ENCODE results near the gene SCFD2. TPM values are rescaled to one million over a fixed set of nuclear protein-coding genes. Genes with fewer than 3 reads are reported as not detected.
"Not testable (repeated sequence)": the region's sequence is repeated elsewhere in the genome, so short reads cannot be mapped to it uniquely, and the experiment has no call there.

The SCFD2 gene
- total RNA-seq, 4 donors from 2014 or later: 14.3 to 37.8 (median 27.7) TPM

DNA sequence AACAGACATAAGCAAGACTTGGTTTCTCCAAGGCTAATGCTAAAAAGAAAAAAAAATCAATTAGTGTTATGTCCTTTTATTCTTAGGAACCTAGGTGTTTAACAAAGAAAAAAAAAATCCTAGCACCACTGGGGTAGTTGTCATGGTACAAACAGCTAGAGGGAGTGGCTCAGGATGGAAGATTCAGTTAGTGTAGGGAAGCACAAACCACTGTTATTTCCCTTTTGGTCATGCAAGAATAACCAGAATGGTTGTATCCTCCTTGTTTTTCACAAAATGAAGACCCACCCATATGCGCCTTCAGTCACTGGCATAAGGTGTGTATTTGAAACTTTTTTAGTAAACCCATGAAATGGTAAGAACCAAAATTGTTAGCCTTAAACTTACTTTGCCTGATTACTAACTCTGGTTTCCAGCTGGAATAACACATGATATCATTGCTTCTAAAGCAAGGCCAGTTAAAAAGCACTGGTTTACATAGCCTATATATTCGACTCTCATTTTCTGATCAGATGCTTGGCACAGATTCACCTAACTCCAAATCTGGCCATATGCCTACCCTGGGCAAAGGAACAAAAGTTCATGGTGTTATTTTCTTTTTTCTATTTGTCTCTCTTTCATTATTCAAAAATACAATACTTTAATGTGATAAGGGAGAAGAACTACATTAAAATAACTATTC lies 132.6 kb downstream of the SCFD2 start:
- TF ChIP-seq, protein P1, sequence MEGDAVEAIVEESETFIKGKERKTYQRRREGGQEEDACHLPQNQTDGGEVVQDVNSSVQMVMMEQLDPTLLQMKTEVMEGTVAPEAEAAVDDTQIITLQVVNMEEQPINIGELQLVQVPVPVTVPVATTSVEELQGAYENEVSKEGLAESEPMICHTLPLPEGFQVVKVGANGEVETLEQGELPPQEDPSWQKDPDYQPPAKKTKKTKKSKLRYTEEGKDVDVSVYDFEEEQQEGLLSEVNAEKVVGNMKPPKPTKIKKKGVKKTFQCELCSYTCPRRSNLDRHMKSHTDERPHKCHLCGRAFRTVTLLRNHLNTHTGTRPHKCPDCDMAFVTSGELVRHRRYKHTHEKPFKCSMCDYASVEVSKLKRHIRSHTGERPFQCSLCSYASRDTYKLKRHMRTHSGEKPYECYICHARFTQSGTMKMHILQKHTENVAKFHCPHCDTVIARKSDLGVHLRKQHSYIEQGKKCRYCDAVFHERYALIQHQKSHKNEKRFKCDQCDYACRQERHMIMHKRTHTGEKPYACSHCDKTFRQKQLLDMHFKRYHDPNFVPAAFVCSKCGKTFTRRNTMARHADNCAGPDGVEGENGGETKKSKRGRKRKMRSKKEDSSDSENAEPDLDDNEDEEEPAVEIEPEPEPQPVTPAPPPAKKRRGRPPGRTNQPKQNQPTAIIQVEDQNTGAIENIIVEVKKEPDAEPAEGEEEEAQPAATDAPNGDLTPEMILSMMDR (IDR thresholded peaks at IDR 0.05): no peak
- no peak for TF ChIP-seq POLR2A (IDR thresholded peaks at IDR 0.05)
- Histone ChIP-seq H3K27ac (no peak overlapping the region), H3K9me3 (no peaks in the 10 kb centered on the region), H3K27me3 (no peaks in the 10 kb centered on the region), H3K36me3 (no peaks in the 10 kb centered on the region), H3K4me1 (no peaks in the 10 kb centered on the region), H3K4me3 (no peak overlapping the region)
- intact Hi-C loops (cut with DNase I): no loop called here
- 62 to 64% methylated on average over 2 of the region's 2 CpGs for WGBS, 2 donors
- no peak for DNase-seq

DNA sequence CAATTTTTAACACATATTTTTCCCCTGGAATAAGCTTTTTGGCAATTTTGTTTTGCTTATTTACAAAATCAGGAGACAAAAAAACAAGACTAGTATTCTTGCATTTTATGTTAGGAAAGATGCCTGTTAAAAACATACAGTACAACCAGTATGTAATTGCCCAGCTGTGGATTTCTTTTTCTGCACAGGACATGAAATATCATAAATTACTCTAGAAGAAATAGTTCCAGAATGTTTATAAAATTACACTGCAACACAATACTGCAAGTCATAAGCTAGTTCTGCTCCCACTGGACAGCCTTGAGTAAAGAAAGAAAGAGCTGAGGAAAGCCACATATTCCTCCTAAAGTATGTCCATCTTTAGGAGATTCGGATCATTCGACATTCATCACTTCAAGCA lies 133.5 kb downstream of the SCFD2 start:
- Histone ChIP-seq H3K4me1 (no peaks in the 10 kb centered on the region), H3K27me3 (no peaks in the 10 kb centered on the region), H3K4me3 (no peak overlapping the region), H3K36me3 (no peaks in the 10 kb centered on the region), H3K27ac (no peak overlapping the region), H3K9me3 (no peaks in the 10 kb centered on the region)
- intact Hi-C loops (cut with DNase I): no loop called here
- 83 to 95% methylated on average over 2 of the region's 2 CpGs for WGBS, 2 donors
- DNase-seq: no peak
- no peak for TF ChIP-seq POLR2A (IDR thresholded peaks at IDR 0.05)
- TF ChIP-seq, protein P1 (IDR thresholded peaks at IDR 0.05): no peak

DNA sequence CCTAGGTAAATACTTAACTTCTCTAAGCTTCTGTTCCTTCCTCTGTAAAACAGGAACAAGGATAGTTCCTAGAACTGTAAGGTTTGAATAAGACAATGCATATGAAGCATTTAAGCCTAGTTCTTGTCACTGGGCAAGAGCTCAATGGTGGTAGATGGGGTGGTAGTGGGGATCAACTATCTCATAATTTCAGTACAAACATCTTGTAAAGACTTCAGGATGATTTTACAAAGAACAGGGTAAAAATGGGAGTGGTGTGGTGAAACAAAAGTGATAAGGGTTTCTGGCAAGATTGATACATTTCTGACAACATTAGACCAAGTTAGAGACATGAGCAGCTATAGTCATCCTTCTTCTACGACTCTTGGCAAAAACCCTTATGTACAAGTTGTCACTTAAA lies 137.8 kb downstream of the SCFD2 start:
- TF ChIP-seq POLR2A (IDR thresholded peaks at IDR 0.05): no peak
- TF ChIP-seq, protein P1 (IDR thresholded peaks at IDR 0.05): no peak

DNA sequence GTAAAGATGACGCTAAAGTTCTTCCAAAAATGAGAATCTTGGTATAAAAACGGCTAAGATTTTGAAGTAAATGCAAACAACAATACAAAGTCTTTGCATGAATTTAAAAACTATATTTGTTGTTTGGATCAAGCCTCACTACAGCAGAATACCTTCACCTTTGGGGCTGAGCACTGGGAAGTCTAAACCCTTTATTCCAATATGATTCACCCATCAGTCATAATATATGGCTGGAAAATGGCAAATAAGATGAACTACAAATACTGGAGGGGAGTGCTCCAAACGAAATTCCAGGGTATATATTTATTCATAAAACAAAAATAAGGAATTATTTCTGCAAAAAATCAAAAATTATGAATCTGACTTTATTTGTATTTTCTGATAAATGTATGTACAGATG lies 138.4 kb downstream of the SCFD2 start:
- no peak for TF ChIP-seq POLR2A (IDR thresholded peaks at IDR 0.05)
- TF ChIP-seq, protein P1 (IDR thresholded peaks at IDR 0.05): no peak

More for the DNA sequence above, 137.8 kb downstream of the SCFD2 start:
- Histone ChIP-seq H3K9me3 (no peaks in the 10 kb centered on the region), H3K4me1 (no peaks in the 10 kb centered on the region), H3K27ac (no peak overlapping the region), H3K4me3 (no peak overlapping the region), H3K27me3 (no peaks in the 10 kb centered on the region), H3K36me3 (no peaks in the 10 kb centered on the region)
- WGBS, 2 donors: 92 to 96% methylated on average over 1 of the region's 1 CpG
- intact Hi-C loops (cut with DNase I): no loop called here
- no peak for DNase-seq

DNA sequence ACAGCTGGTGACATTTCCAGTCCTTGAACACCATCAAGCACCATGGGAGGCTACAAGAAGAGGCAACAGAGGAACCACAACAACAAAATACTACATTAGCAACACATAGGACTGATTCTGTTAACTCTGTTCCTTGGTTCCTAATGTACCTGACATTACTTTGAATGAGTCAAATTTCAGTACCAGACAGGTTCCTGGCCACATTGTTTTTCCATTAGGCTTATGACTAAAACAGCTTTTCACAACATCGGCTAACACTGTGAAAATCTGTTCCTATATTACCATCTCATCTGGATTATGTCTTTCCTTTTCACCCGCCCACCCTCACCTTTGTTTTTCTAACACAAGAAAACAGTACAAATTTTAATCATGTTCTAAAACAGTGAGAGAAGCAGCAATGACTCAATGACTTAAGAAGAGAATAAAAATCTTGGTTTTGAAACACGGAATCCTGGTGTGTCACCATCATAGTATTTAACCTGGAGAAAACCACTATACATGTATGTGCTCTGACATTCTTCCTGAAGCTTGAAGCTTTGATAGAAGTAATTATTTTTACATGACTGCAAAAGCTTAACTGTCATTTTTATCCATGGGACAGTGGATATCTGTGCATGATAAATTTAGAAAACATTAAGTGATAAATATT lies 143.9 kb downstream of the SCFD2 start:
- H3K4me1 ChIP-seq: no peaks in the 10 kb centered on the region
- TF ChIP-seq, protein P1 (IDR thresholded peaks at IDR 0.05): no peak
- TF ChIP-seq POLR2A (IDR thresholded peaks at IDR 0.05): no peak
- H3K27me3 ChIP-seq: no peaks in the 10 kb centered on the region
- intact Hi-C loops (cut with DNase I): no loop called here
- no peaks in the 10 kb centered on the region for H3K9me3 ChIP-seq
- no peak overlapping the region for H3K4me3 ChIP-seq
- DNase-seq: no peak
- WGBS, 2 donors: 82 to 83% methylated on average over 3 of the region's 3 CpGs
- H3K36me3 ChIP-seq: peaks cover 0 to 8% (median 0%) of the 10 kb centered on the region in 3 donors
- no peak overlapping the region for H3K27ac ChIP-seq

More for the DNA sequence above, 138.4 kb downstream of the SCFD2 start:
- Histone ChIP-seq H3K4me3 (no peak overlapping the region), H3K27ac (no peak overlapping the region), H3K36me3 (no peaks in the 10 kb centered on the region), H3K4me1 (no peaks in the 10 kb centered on the region), H3K9me3 (no peaks in the 10 kb centered on the region), H3K27me3 (no peaks in the 10 kb centered on the region)
- 69 to 77% methylated on average over 3 of the region's 3 CpGs for WGBS, 2 donors
- intact Hi-C loops (cut with DNase I): no loop called here
- no peak for DNase-seq

DNA sequence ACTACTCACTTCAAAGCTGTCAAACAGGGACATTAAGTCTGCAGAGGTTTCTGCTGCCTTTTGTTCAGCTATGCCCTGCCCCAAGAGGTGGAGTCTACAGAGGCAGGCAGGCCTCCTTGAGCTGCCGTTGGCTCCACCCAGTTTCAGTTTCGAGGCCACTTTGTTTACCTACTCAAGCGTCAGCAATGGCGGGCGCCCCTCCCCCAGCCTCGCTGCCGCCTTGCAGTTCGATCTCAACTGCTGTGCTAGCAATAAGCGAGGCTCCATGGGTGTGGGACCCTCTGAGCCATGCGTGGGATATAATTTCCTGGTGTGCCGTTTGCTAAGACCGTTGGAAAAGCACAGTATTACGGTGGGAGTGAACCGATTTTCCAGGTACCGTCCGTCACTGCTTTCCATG lies 146.7 kb downstream of the SCFD2 start:
- WGBS, 2 donors: 90 to 94% methylated on average over 7 to 16 of the region's 16 CpGs
- H3K9me3 ChIP-seq; H3K36me3 ChIP-seq; DNase-seq; H3K27ac ChIP-seq; H3K4me1 ChIP-seq; H3K4me3 ChIP-seq; intact Hi-C loops (cut with DNase I); H3K27me3 ChIP-seq: not testable (repeated sequence)
